GM23338 (cell line): ENCODE measurements around the gene RIT2. TPM values are rescaled to one million over a fixed set of nuclear protein-coding genes. Genes with fewer than 3 reads are reported as not detected.

ENCODE experiments used
- ATAC-seq: fragments of 200-7000 bp; cut with Tn5 transposase; 3 replicates; pipeline ENCODE4 v1.9.1; 2020
- DNase-seq: peaks from one replicate; pipeline ENCODE4 v3.0.0-alpha.2; 2015; ENCODE audit warnings: low spot score
- H2AFZ ChIP-seq: fragments of 200-600 bp; sonication (generic); 2 replicates; pipeline ENCODE4 v1.8.0; 2016; ENCODE audit warnings: antibody characterized with exemption, mild to moderate bottlenecking, moderate library complexity
- H3F3A ChIP-seq: fragments of 200-600 bp; sonication (generic); replicated peaks from 2 replicates; pipeline ENCODE4 v1.8.0; 2017; ENCODE audit warnings: antibody characterized with exemption, mixed run types, low read depth
- H3K27ac ChIP-seq: fragments of 200-600 bp; sonication (generic); 2 replicates; pipeline ENCODE4 v1.6.1; 2016; ENCODE audit warnings: low read depth
- H3K27me3 ChIP-seq: fragments of 200-600 bp; sonication (generic); 2 replicates; pipeline ENCODE4 v1.8.0; 2016; ENCODE audit warnings: mild to moderate bottlenecking, mixed run types, moderate library complexity; ENCODE audit not compliant: insufficient read depth
- H3K36me3 ChIP-seq: fragments of 200-600 bp; sonication (generic); 2 replicates; pipeline ENCODE4 v1.8.0; 2016; ENCODE audit warnings: mild to moderate bottlenecking; ENCODE audit not compliant: insufficient read depth
- H3K4me1 ChIP-seq: fragments of 200-600 bp; sonication (generic); 2 replicates; pipeline ENCODE4 v1.8.0; 2016; ENCODE audit warnings: mild to moderate bottlenecking, moderate library complexity; ENCODE audit not compliant: insufficient read depth
- H3K4me2 ChIP-seq: fragments of 200-600 bp; sonication (generic); 2 replicates; pipeline ENCODE4 v1.7.1; 2017; ENCODE audit warnings: mixed run types
- H3K4me3 ChIP-seq: fragments of 200-600 bp; sonication (generic); 2 replicates; pipeline ENCODE4 v1.6.1; 2016; ENCODE audit warnings: mixed run types
- H3K79me2 ChIP-seq: fragments of 200-600 bp; sonication (generic); replicated peaks from 2 replicates; pipeline ENCODE4 v1.8.0; 2017; ENCODE audit warnings: mild to moderate bottlenecking; ENCODE audit not compliant: insufficient read depth
- H3K9me2 ChIP-seq: fragments of 200-600 bp; sonication (generic); 2 replicates; pipeline ENCODE4 v1.8.0; 2017; ENCODE audit not compliant: insufficient read depth
- H4K20me1 ChIP-seq: fragments of 200-600 bp; sonication (generic); replicated peaks from 2 replicates; pipeline ENCODE4 v1.8.0; 2017; ENCODE audit warnings: mild to moderate bottlenecking; ENCODE audit not compliant: insufficient read depth
- H3K27ac Mint-ChIP-seq: 2 replicates; pipeline ENCODE4 v1.8.0; 2020; ENCODE audit warnings: inconsistent platforms, mild to moderate bottlenecking, moderate library complexity, mixed read lengths
- H3K27me3 Mint-ChIP-seq: 3 replicates; pipeline ENCODE4 v1.8.0; 2022; ENCODE audit warnings: low read depth, mild to moderate bottlenecking, moderate library complexity, mixed read lengths, inconsistent platforms; ENCODE audit not compliant: insufficient read depth, poor library complexity
- H3K36me3 Mint-ChIP-seq: 3 replicates; pipeline ENCODE4 v1.8.0; 2021; ENCODE audit warnings: low read depth, mild to moderate bottlenecking, inconsistent platforms, moderate library complexity, mixed read lengths
- H3K4me1 Mint-ChIP-seq: 3 replicates; pipeline ENCODE4 v1.8.0; 2020; ENCODE audit warnings: mild to moderate bottlenecking, inconsistent platforms, mixed read lengths
- H3K4me3 Mint-ChIP-seq: 3 replicates; pipeline ENCODE4 v1.8.0; 2021; ENCODE audit warnings: moderate library complexity, mild to moderate bottlenecking, inconsistent platforms, mixed read lengths
- H3K9me3 Mint-ChIP-seq: 3 replicates; pipeline ENCODE4 v1.8.0; 2020; ENCODE audit warnings: moderate library complexity, mild to moderate bottlenecking, inconsistent platforms, mixed read lengths
- CREB1 ChIP-seq: fragments of 250-450 bp; sonication (Bioruptor Pico); IDR thresholded peaks from 2 replicates; pipeline ENCODE4 v1.5.0; 2020; ENCODE audit warnings: low read depth, mild to moderate bottlenecking, moderate library complexity
- ETS1 ChIP-seq: IDR thresholded peaks from 2 replicates; pipeline ENCODE4 v1.6.1; 2016; ENCODE audit warnings: antibody characterized with exemption
- EZH2 ChIP-seq: fragments of 200-600 bp; sonication (generic); IDR thresholded peaks from one replicate; pipeline ENCODE4 v1.8.0; 2017; ENCODE audit warnings: antibody characterized with exemption, mild to moderate bottlenecking, low read depth; ENCODE audit not compliant: unreplicated experiment
- EZH2phosphoT487 ChIP-seq: fragments of 200-600 bp; sonication (generic); IDR thresholded peaks from one replicate; pipeline ENCODE4 v1.8.1; 2018; ENCODE audit warnings: antibody characterized with exemption; ENCODE audit not compliant: unreplicated experiment
- JUNB ChIP-seq: IDR thresholded peaks from one replicate; pipeline ENCODE4 v1.6.1; 2016; ENCODE audit warnings: antibody characterized with exemption; ENCODE audit not compliant: unreplicated experiment
- NANOG ChIP-seq: IDR thresholded peaks from 2 replicates; pipeline ENCODE4 v1.6.1; 2016; ENCODE audit warnings: antibody characterized with exemption, borderline replicate concordance
- POLR2AphosphoS5 ChIP-seq: IDR thresholded peaks from 2 replicates; pipeline ENCODE4 v1.6.1; 2016; ENCODE audit warnings: antibody characterized with exemption, low read depth
- REST ChIP-seq: IDR thresholded peaks from one replicate; pipeline ENCODE4 v1.6.1; 2018; ENCODE audit warnings: antibody characterized with exemption; ENCODE audit not compliant: unreplicated experiment
- STAT1 ChIP-seq: IDR thresholded peaks from one replicate; pipeline ENCODE4 v1.6.1; 2016; ENCODE audit warnings: antibody characterized with exemption; ENCODE audit not compliant: unreplicated experiment
- ZNF114 ChIP-seq: fragments of 250-450 bp; sonication (Bioruptor Pico); IDR thresholded peaks from 2 replicates; pipeline ENCODE4 v1.5.0; 2020; ENCODE audit warnings: mild to moderate bottlenecking, moderate library complexity
- ZNF331 ChIP-seq: fragments of 250-450 bp; sonication (Bioruptor Pico); IDR thresholded peaks from 2 replicates; pipeline ENCODE4 v1.5.0; 2020; ENCODE audit warnings: low read depth, mild to moderate bottlenecking, moderate library complexity
- ZNF462 ChIP-seq: fragments of 250-450 bp; sonication (Bioruptor Pico); IDR thresholded peaks from 2 replicates; pipeline ENCODE4 v1.5.0; 2020; ENCODE audit warnings: mild to moderate bottlenecking, moderate library complexity
- polyA plus RNA-seq: library from polyadenylated mRNA; unstranded; fragments of >200 nt; fragmentation: Nextera tagmentation; extraction: Ambion mirVana; gene quantifications from 2 replicates; pipeline ENCODE4 v1.2.1, GENCODE V29; 2016
- total RNA-seq: library from RNA; depleted of rRNA; stranded (reverse); fragments of >200 nt; shearing (Covaris generic); gene quantifications from 2 replicates; pipeline ENCODE4 v1.2.3, GENCODE V29; 2014
- TF ChIP-seq, protein P1 (sequence below), 2 experiments: fragments of 200-600 bp in 1 of 2; sonication (generic) in 1 of 2; conservative IDR thresholded peaks; 2 replicates each; pipeline versions ENCODE4 v1.5.1 to v1.6.1; 2016 to 2017; ENCODE audit warnings: antibody characterized with exemption in 2 of 2, low read depth in 2 of 2, mild to moderate bottlenecking in 2 of 2, moderate library complexity in 1 of 2

The RIT2 gene
- total and polyA plus RNA-seq, 2 experiments from 2014 or later, result 1.9 to 8.8 TPM

DNA sequence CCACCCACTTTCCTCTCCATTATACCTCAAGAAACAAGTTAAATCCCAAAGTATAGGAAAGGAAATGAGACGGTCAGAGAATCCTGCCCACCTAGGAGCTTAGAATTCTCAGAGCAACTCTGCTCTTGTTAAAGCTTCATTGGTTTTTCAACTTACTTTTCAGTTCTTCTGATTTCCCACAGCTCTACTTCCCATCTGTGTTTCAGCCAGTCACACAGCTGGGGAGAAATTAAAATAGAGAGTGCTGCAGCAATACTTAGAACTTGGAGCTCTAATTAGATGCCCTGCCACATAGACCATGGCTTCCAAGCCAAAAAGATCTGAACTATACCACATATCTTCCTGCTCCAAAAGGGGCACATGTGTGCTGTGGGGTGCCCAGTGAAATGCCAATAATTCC is 166.7 kb downstream of the RIT2 start:
- Histone ChIP-seq H3F3A (no peaks in the 10 kb centered on the region), H3K9me2 (no peaks in the 10 kb centered on the region; the same call in 1 of the 2 replicates), H2AFZ (peak overlapping the region; percentile 78; the same call in 1 of the 2 replicates), H4K20me1 (no peaks in the 10 kb centered on the region), H3K4me1 (no peaks in the 10 kb centered on the region), H3K27me3 (no peaks in the 10 kb centered on the region), H3K27ac (no peak overlapping the region), H3K79me2 (no peaks in the 10 kb centered on the region), H3K36me3 (no peaks in the 10 kb centered on the region), H3K4me2 (no peak overlapping the region), H3K4me3 (no peak overlapping the region)
- no peak for DNase-seq
- no peaks in the 10 kb centered on the region for H3K27me3 Mint-ChIP-seq
- no peak overlapping the region for H3K27ac Mint-ChIP-seq
- no peak overlapping the region for H3K4me3 Mint-ChIP-seq
- no peaks in the 10 kb centered on the region for H3K4me1 Mint-ChIP-seq
- peaks cover 8% of the 10 kb centered on the region; the same call in 2 of the 3 replicates for H3K36me3 Mint-ChIP-seq
- H3K9me3 Mint-ChIP-seq, result no peaks in the 10 kb centered on the region; the same call in 2 of the 3 replicates
- ATAC-seq, result no peak
- TF ChIP-seq ZNF114 (no peak), EZH2phosphoT487 (no peak), EZH2 (no peak), ETS1 (no peak), ZNF331 (CRISPR knock-in tag) (no peak), STAT1 (no peak), POLR2AphosphoS5 (no peak), NANOG (no peak), ZNF462 (CRISPR knock-in tag) (no peak), REST (no peak), CREB1 (CRISPR knock-in tag) (no peak), JUNB (no peak)
- TF ChIP-seq, protein P1, sequence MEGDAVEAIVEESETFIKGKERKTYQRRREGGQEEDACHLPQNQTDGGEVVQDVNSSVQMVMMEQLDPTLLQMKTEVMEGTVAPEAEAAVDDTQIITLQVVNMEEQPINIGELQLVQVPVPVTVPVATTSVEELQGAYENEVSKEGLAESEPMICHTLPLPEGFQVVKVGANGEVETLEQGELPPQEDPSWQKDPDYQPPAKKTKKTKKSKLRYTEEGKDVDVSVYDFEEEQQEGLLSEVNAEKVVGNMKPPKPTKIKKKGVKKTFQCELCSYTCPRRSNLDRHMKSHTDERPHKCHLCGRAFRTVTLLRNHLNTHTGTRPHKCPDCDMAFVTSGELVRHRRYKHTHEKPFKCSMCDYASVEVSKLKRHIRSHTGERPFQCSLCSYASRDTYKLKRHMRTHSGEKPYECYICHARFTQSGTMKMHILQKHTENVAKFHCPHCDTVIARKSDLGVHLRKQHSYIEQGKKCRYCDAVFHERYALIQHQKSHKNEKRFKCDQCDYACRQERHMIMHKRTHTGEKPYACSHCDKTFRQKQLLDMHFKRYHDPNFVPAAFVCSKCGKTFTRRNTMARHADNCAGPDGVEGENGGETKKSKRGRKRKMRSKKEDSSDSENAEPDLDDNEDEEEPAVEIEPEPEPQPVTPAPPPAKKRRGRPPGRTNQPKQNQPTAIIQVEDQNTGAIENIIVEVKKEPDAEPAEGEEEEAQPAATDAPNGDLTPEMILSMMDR (conservative IDR thresholded peaks at IDR 0.05; ENCODE audit: low read depth in 2 of 2), result no peak
